Measurements from ENCODE around the gene CCDC141. TPM values are rescaled to one million over a fixed set of nuclear protein-coding genes. Genes with fewer than 3 reads are reported as not detected.

CCDC141 gene
- total RNA-seq, 4 donors from 2014 or later = 1.7 to 7.7 (median 3.9) TPM

GRCh38 chr2:178978667-178979066 is 71.3 kb downstream of the CCDC141 start:
- TF ChIP-seq EP300 (IDR thresholded peaks at IDR 0.05) (no peak), CTCF (IDR thresholded peaks at IDR 0.05) (no peak), POLR2A (IDR thresholded peaks at IDR 0.05) (no peak)
- Histone ChIP-seq H3K9me3 (no peaks in the 10 kb centered on the region), H3K36me3 (no peaks in the 10 kb centered on the region), H3K27me3 (no peaks in the 10 kb centered on the region), H3K4me3 (no peak overlapping the region), H3K4me1 (no peaks in the 10 kb centered on the region), H3K27ac (no peak overlapping the region)
- DNase-seq (ENCODE audit: low spot score in 2 of 2) = no peak
- 73 to 77% methylated on average over 2 of the region's 2 CpGs for WGBS, 2 donors

GRCh38 chr2:178976351-178976750 is 73.6 kb downstream of the CCDC141 start:
- Histone ChIP-seq H3K4me1 (no peaks in the 10 kb centered on the region), H3K4me3 (no peak overlapping the region), H3K27ac (no peak overlapping the region), H3K9me3 (no peaks in the 10 kb centered on the region), H3K36me3 (no peaks in the 10 kb centered on the region), H3K27me3 (no peaks in the 10 kb centered on the region)
- no peak for DNase-seq (ENCODE audit: low spot score in 2 of 2)
- whole genome bisulfite sequencing, 2 donors = 73 to 85% methylated on average over 2 of the region's 2 CpGs
- no peak for TF ChIP-seq POLR2A (IDR thresholded peaks at IDR 0.05)
- TF ChIP-seq EP300 (IDR thresholded peaks at IDR 0.05) = no peak
- no peak for TF ChIP-seq CTCF (IDR thresholded peaks at IDR 0.05)

- no peak for DNase-seq (ENCODE audit: low spot score in 2 of 2)
- TF ChIP-seq EP300 (IDR thresholded peaks at IDR 0.05) (no peak), POLR2A (IDR thresholded peaks at IDR 0.05) (no peak), CTCF (IDR thresholded peaks at IDR 0.05) (no peak)
- Histone ChIP-seq H3K27ac (no peak overlapping the region), H3K36me3 (no peaks in the 10 kb centered on the region), H3K4me1 (no peaks in the 10 kb centered on the region), H3K4me3 (no peak overlapping the region), H3K9me3 (no peaks in the 10 kb centered on the region), H3K27me3 (no peaks in the 10 kb centered on the region)
- 90 to 92% methylated on average over 4 of the region's 4 CpGs for WGBS, 2 donors
These were observed 87.0 kb downstream of the CCDC141 start for GRCh38 chr2:178962805-178963433.

GRCh38 chr2:178962152-178962551 is 87.8 kb downstream of the CCDC141 start:
- no peaks in the 10 kb centered on the region for H3K4me1 ChIP-seq
- no peak for TF ChIP-seq EP300 (IDR thresholded peaks at IDR 0.05)
- no peak for TF ChIP-seq CTCF (IDR thresholded peaks at IDR 0.05)
- TF ChIP-seq POLR2A (IDR thresholded peaks at IDR 0.05) = no peak
- no peak overlapping the region for H3K4me3 ChIP-seq
- no peak for DNase-seq (ENCODE audit: low spot score in 2 of 2)
- H3K27me3 ChIP-seq = no peaks in the 10 kb centered on the region
- H3K9me3 ChIP-seq = no peaks in the 10 kb centered on the region
- H3K36me3 ChIP-seq = no peaks in the 10 kb centered on the region
- no peak overlapping the region for H3K27ac ChIP-seq
- WGBS, 2 donors = 90 to 96% methylated on average over 1 of the region's 1 CpG

GRCh38 chr2:178954049-178954448 is 95.9 kb downstream of the CCDC141 start:
- H3K4me3 ChIP-seq = no peak overlapping the region
- no peaks in the 10 kb centered on the region for H3K9me3 ChIP-seq
- no peaks in the 10 kb centered on the region for H3K27me3 ChIP-seq
- DNase-seq (ENCODE audit: low spot score in 2 of 2) = no peak
- H3K27ac ChIP-seq = no peak overlapping the region
- WGBS, 2 donors = 83 to 84% methylated on average over 4 of the region's 4 CpGs
- TF ChIP-seq CTCF (IDR thresholded peaks at IDR 0.05) = no peak
- TF ChIP-seq EP300 (IDR thresholded peaks at IDR 0.05) = no peak
- no peak for TF ChIP-seq POLR2A (IDR thresholded peaks at IDR 0.05)
- H3K4me1 ChIP-seq = no peaks in the 10 kb centered on the region
- no peaks in the 10 kb centered on the region for H3K36me3 ChIP-seq
